GM18870 (cell line): ENCODE results near the gene TNFAIP1.

ENCODE experiments used
- ATAC-seq: cut with Tn5 transposase; IDR thresholded peaks from one replicate; pipeline ENCODE4 v1.9.1; 2021; ENCODE audit warnings: moderate library complexity; ENCODE audit not compliant: unreplicated experiment

Gene TNFAIP1

DNA sequence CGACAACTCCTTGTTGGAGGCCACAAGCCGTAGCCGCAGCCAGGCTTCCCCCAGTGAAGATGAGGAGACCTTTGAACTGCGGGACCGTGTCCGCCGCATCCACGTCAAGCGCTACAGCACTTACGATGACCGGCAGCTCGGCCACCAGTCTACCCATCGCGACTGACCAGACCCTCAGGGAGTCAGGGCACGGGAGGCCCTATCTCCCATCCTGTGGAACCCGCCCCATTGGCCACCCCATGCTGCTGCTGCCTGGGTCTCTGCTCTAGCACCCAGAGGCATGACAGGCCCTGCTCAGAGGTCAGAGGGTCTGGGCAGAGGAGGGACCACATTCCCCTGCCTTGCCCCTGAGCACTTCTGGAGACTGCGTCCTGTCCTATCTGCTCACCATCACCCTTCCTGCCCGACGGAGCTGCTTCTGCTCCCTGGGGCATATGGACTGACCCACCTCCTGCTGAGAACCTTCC, 8.9 kb downstream of the TNFAIP1 start:
- ATAC-seq: no peak

- no peak for ATAC-seq
These were observed 10.0 kb downstream of the TNFAIP1 start for GRCh38 chr17:28345419-28346198.

DNA sequence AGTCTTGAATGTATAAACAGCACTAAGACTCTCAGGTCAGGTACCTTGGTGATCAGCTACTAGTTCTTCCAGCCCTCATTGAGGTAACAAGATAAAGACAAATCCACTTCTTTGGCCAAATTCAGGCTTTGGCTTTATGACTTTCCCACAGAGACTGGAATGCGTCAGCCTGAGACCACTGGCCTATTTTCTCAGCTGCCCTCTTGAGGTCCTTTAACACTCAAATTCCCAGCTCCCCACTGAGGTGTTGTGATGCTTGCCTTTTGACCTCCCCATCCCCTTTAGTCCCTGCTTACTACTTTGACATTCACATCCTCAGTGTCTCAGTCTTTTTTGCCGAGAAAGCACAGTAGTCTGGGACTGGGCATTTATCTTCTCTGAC, 10.6 kb downstream of the TNFAIP1 start:
- ATAC-seq: no peak

- no peak for ATAC-seq
These were observed 11.2 kb downstream of the TNFAIP1 start for GRCh38 chr17:28346746-28347246.

DNA sequence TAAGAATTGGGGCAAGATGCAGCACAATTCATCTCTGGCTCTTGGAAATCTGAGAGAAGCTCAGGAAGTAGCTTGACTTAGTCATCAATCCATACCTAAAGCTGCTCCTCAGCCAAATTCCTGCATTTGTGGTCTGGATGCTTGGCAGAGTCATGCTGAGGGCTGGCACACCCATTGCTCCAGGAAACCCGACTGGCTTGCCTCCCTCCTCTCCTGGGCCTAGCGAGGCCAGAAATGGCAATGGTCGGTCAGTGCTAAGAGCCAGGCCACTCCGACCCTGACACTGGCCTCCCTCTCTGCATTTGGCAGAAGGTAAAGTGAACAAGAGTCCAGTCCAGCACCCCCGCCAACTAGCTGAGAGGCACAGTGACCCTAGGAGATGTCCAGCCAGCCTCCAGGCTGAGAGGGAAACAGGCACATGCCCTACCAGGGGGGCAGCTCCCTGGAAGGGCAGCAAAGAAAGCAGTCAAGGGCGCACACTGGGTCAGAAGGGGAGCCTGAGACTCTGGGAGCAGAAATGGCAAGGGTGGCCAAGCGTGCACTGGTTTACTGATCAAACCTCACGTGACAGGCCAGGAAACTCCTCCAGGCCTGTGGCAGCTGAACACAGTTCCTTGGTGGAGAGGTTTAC, 11.8 kb downstream of the TNFAIP1 start:
- ATAC-seq: no peak

DNA sequence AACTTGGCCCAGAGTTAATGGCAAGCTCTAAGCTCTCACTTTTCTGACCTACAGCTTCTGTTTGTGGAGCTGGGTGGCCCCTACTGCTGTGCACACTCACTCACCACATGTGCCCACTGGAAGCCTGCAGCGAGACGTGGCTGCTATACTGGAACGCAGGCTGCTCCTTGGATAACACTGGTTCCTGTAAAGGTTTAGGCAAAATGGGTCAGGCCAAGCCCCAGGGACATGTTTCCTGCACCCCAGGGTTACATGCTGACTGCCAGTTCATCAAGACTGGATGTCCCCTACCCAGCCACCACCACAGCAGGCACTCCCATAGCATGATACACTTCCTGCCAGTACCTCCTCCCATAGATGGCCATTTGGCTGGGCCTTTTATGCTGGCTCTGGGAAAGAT, 13.4 kb downstream of the TNFAIP1 start:
- ATAC-seq: no peak

- no peak for ATAC-seq
These were observed 14.7 kb downstream of the TNFAIP1 start for GRCh38 chr17:28350271-28350670.

- peak; percentile 80 for ATAC-seq
These were observed 21.7 kb downstream of the TNFAIP1 start, which contains the start of gene POLDIP2 for GRCh38 chr17:28357061-28357900. Gene POLDIP2, minus strand, starts transcription at chr17:28357527. Its CDS starts 79 bp downstream, at chr17:28357448.

DNA sequence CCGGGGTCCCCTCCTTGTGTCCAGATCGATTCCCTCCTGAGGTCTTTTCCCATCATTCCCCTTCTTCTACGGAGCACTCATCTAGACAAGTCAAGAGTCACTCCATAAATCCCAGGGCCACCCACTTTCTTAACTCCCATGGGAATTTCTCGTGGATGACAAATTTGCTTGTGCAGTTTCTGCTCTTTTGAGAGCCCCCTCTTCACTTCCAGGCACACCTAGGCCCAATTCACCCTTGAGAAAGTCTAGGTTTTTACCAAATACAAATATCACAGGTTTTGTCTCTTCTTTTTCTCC, 22.3 kb downstream of the TNFAIP1 start:
- ATAC-seq: no peak

DNA sequence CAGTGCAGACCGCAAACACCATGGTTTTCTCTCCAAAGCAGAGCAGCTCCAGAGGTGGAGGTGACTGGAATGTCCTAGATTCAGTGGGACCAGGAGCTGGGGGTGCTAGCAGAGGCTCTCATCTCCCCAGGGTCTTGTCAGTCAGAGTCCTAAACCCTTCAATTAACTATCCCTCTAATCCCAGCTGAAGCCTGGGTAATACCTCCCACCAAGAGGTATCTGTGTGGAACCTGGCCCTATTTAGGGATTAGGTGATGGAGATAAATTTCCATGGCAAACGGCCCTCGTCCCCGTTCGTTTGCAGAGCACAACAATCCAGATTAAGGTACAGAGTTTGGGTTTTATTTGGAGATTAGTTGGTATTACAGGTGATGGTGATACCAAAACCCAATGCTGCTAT, 27.6 kb downstream of the TNFAIP1 start:
- ATAC-seq: no peak

GRCh38 chr17:28363776-28364650, 28.5 kb downstream of the TNFAIP1 start:
- no peak for ATAC-seq

GRCh38 chr17:28364665-28365363, 29.3 kb downstream of the TNFAIP1 start, which contains the start of gene SEBOX:
Gene SEBOX, minus strand, starts transcription at chr17:28365199. Its CDS starts 48 bp downstream, at chr17:28365151.
- ATAC-seq: no peak

- ATAC-seq: no peak
These were observed 29.9 kb downstream of the TNFAIP1 start for GRCh38 chr17:28365487-28365886.

- no peak for ATAC-seq
These were observed 31.0 kb downstream of the TNFAIP1 start for GRCh38 chr17:28366605-28367004.

DNA sequence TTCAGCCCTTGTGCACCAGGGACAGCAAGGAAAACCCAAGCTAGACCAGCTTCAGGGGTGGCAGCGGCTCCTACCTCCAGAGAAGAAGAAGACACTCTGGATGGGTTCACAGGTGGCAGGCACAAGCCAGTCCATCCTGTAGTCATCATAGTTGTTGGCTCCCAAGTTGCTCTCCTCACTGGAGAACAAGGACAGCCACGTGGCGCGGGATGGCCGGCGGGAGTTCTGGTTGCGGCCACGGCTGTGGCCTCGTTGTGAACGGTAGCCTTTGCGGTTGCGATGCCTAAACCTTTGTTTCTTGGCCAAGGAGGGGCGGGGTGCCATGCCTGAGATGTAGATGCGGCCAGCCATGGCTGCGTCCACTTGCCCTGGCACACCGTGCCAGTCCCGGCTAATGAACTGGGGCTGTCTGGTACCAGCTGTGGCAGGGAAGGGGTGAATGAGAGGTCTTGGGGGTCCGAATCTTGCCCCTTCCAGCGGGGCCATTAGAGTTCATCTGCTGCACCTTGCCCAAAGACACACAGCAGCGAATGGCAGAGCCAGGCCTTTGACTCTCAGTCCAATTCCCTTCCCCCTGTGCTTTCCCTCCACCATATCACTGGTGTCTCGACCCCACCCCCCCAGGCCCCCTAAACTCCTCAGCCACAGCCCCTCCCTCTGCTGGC, 32.2 kb downstream of the TNFAIP1 start:
- no peak for ATAC-seq

- no peak for ATAC-seq
These were observed 32.8 kb downstream of the TNFAIP1 start for GRCh38 chr17:28368306-28368831.

- ATAC-seq: no peak
These were observed 33.5 kb downstream of the TNFAIP1 start for GRCh38 chr17:28368915-28369683.

- ATAC-seq: no peak
These were observed 34.1 kb downstream of the TNFAIP1 start for GRCh38 chr17:28369684-28370034.
